B cell (primary cell): ENCODE results near the gene MZF1. TPM values are rescaled to one million over a fixed set of nuclear protein-coding genes. Genes with fewer than 3 reads are reported as not detected.

ENCODE experiments used
- ATAC-seq: fragments of 200-7000 bp; cut with Tn5 transposase; one replicate; pipeline ENCODE4 v1.10.0; 2021; ENCODE audit warnings: low read depth, mild to moderate bottlenecking, moderate number of reproducible peaks, moderate library complexity
- CTCF ChIA-PET: fragments of 350-600 bp; sonication (Branson Sonifier 250); formaldehyde crosslinking; loops from one replicate; lab custom pipeline; 2021; ENCODE audit warnings: antibody characterized with exemption, inconsistent platforms; lab: Charles Lee
- POLR2A ChIA-PET: fragments of 350-600 bp; sonication (Branson Sonifier 250); formaldehyde crosslinking; loops from one replicate; lab custom pipeline; 2021; ENCODE audit warnings: antibody characterized with exemption; lab: Charles Lee
- DNase-seq: peaks from one replicate; pipeline ENCODE4 v3.0.0; 2013
- H2AFZ ChIP-seq: 2 replicates; pipeline ENCODE4 v1.6.1; 2012; ENCODE audit warnings: mild to moderate bottlenecking, low read depth, low read length; ENCODE audit not compliant: insufficient read depth, poor library complexity, severe bottlenecking
- H3K27ac ChIP-seq, 2 donors: 1 replicate in 1 of 2; 2 replicates in 1 of 2; pipeline ENCODE4 v1.5.1; 2012 to 2013; ENCODE audit warnings: low read length in 2 of 2, mild to moderate bottlenecking in 2 of 2, moderate library complexity in 1 of 2
- H3K27me3 ChIP-seq, 4 experiments: fragments of 200-600 bp in 1 of 4; sonication (generic) in 1 of 4; replicated peaks in 1 of 4; 1 replicate in 2 of 4; 2 replicates in 2 of 4; pipeline versions ENCODE4 v1.6.1 to v1.7.0; 2013 to 2016; ENCODE audit warnings: low read length in 3 of 4, mild to moderate bottlenecking in 2 of 4, mixed read lengths in 1 of 4, moderate library complexity in 1 of 4; ENCODE audit not compliant: insufficient read depth in 4 of 4, control insufficient read depth in 3 of 4; ENCODE audit errors: control extremely low read depth in 1 of 4
- H3K36me3 ChIP-seq, 2 experiments: replicated peaks in 1 of 2; 1 replicate in 1 of 2; 2 replicates in 1 of 2; pipeline versions ENCODE4 v1.6.1 to v1.7.1; 2013; ENCODE audit warnings: low read length in 1 of 2; ENCODE audit not compliant: insufficient read depth in 2 of 2, control insufficient read depth in 1 of 2; ENCODE audit errors: control extremely low read depth in 1 of 2, extremely low read depth in 1 of 2
- H3K4me1 ChIP-seq, 2 donors: fragments of 200-600 bp in 1 of 2; sonication (generic) in 1 of 2; 1 replicate in 1 of 2; 2 replicates in 1 of 2; pipeline versions ENCODE4 v1.5.1 to v1.6.1; 2013 to 2017; ENCODE audit warnings: low read length in 2 of 2; ENCODE audit not compliant: control insufficient read depth in 2 of 2, insufficient read depth in 2 of 2
- H3K4me2 ChIP-seq: replicated peaks from 2 replicates; pipeline ENCODE3; 2012; ENCODE audit warnings: mild to moderate bottlenecking, low read depth, low read length; ENCODE audit not compliant: poor library complexity, severe bottlenecking
- H3K4me3 ChIP-seq, 5 experiments: fragments of 200-600 bp in 1 of 5; sonication (generic) in 1 of 5; 1 replicate in 3 of 5; 2 replicates in 2 of 5; pipeline versions ENCODE4 v1.5.1 to v1.7.0; 2011 to 2016; ENCODE audit warnings: low read length in 4 of 5, mild to moderate bottlenecking in 4 of 5, low read depth in 2 of 5, control low read depth in 1 of 5, moderate library complexity in 1 of 5; ENCODE audit not compliant: insufficient read depth in 1 of 5; ENCODE audit errors: control extremely low read depth in 1 of 5, extremely low read depth in 1 of 5
- H3K79me2 ChIP-seq: fragments of 200-600 bp; sonication (generic); one replicate; pipeline ENCODE4 v1.6.0; 2016; ENCODE audit warnings: low read length; ENCODE audit not compliant: control insufficient read depth, insufficient read depth
- H3K9ac ChIP-seq: fragments of 200-600 bp; sonication (generic); 2 replicates; pipeline ENCODE4 v1.6.1; 2017; ENCODE audit warnings: mild to moderate bottlenecking, low read length, moderate library complexity
- H3K9me3 ChIP-seq, 3 donors: one replicate each; pipeline versions ENCODE4 v1.6.1 to v1.7.1; 2013; ENCODE audit warnings: low read length in 2 of 3; ENCODE audit not compliant: control insufficient read depth in 2 of 3, insufficient read depth in 1 of 3; ENCODE audit errors: control extremely low read depth in 1 of 3
- H4K20me1 ChIP-seq: 2 replicates; pipeline ENCODE4 v1.6.0; 2012; ENCODE audit warnings: mild to moderate bottlenecking, low read length; ENCODE audit not compliant: insufficient read depth, control insufficient read depth, poor library complexity, severe bottlenecking
- H3K27ac Mint-ChIP-seq: one replicate; pipeline ENCODE4 v1.8.0; 2021; ENCODE audit warnings: mixed read lengths
- H3K27me3 Mint-ChIP-seq: one replicate; pipeline ENCODE4 v1.8.0; 2021; ENCODE audit warnings: mixed read lengths
- H3K4me1 Mint-ChIP-seq: one replicate; pipeline ENCODE4 v1.8.0; 2021; ENCODE audit warnings: mixed read lengths
- H3K4me3 Mint-ChIP-seq: one replicate; pipeline ENCODE4 v1.8.0; 2021; ENCODE audit warnings: mixed read lengths
- H3K9me3 Mint-ChIP-seq: one replicate; pipeline ENCODE4 v1.8.0; 2022; ENCODE audit warnings: mixed read lengths; ENCODE audit not compliant: insufficient read depth
- EZH2 ChIP-seq: IDR thresholded peaks from 2 replicates; pipeline ENCODE4 v1.6.1; 2012; ENCODE audit warnings: borderline replicate concordance, low read depth, mild to moderate bottlenecking, moderate library complexity, low read length; ENCODE audit not compliant: insufficient read depth, poor library complexity, severe bottlenecking
- WGBS: methylation state at CpG from one replicate; pipeline ENCODE4 v1.1.5; 2013; ENCODE audit warnings: missing lambda C conversion rate; ENCODE audit not compliant: insufficient coverage; 5-methylcytosine and 5-hydroxymethylcytosine counted together
- intact Hi-C: fragments of 100-400 bp; cut with micrococcal nuclease; formaldehyde crosslinking; loops from one replicate; pipeline ENCODE4 v1.10.0; 2022
- polyA plus RNA-seq: library from polyadenylated mRNA; depleted of rRNA; stranded (reverse); fragments of >200 nt; gene quantifications from 2 replicates; pipeline ENCODE4 v1.2.3, GENCODE V29; 2012
- total RNA-seq, 2 donors: library from RNA; stranded (reverse); fragments of 120-200 nt in 1 of 2; gene quantifications; 1 replicate in 1 of 2; 2 replicates in 1 of 2; pipeline versions ENCODE4 v1.2.3 to v1.2.4, GENCODE V29; 2013 to 2022
- TF ChIP-seq, protein P1 (sequence below): fragments of 200-600 bp; IDR thresholded peaks from one replicate; pipeline ENCODE4 v1.8.0; 2022; ENCODE audit warnings: antibody characterized with exemption, mild to moderate bottlenecking

The MZF1 gene
- total and polyA plus RNA-seq, 2 donors (not counting 1 experiment from before 2014, with no cell fraction given) = 79.4 to 95.8 TPM

- Histone ChIP-seq H3K27ac (no peak overlapping the region), H3K9ac (no peak overlapping the region), H3K9me3 (peaks cover 0 to 7% (median 0%) of the 10 kb centered on the region in 3 donors), H3K4me1 (peaks cover 0 to 6% of the 10 kb centered on the region in 2 donors), H3K79me2 (peaks cover 5% of the 10 kb centered on the region), H4K20me1 (no peaks in the 10 kb centered on the region), H3K27me3 (no peaks in the 10 kb centered on the region), H3K4me3 (no peak overlapping the region), H3K4me2 (no peak overlapping the region), H2AFZ (no peak overlapping the region), H3K36me3 (peaks cover 0 to 13% of the 10 kb centered on the region in 2 experiments)
- WGBS = 100% methylated on average over 1 of the region's 6 CpGs
- no peak for TF ChIP-seq EZH2
- TF ChIP-seq, protein P1, sequence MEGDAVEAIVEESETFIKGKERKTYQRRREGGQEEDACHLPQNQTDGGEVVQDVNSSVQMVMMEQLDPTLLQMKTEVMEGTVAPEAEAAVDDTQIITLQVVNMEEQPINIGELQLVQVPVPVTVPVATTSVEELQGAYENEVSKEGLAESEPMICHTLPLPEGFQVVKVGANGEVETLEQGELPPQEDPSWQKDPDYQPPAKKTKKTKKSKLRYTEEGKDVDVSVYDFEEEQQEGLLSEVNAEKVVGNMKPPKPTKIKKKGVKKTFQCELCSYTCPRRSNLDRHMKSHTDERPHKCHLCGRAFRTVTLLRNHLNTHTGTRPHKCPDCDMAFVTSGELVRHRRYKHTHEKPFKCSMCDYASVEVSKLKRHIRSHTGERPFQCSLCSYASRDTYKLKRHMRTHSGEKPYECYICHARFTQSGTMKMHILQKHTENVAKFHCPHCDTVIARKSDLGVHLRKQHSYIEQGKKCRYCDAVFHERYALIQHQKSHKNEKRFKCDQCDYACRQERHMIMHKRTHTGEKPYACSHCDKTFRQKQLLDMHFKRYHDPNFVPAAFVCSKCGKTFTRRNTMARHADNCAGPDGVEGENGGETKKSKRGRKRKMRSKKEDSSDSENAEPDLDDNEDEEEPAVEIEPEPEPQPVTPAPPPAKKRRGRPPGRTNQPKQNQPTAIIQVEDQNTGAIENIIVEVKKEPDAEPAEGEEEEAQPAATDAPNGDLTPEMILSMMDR = no peak
- H3K27ac Mint-ChIP-seq = no peak overlapping the region
- POLR2A ChIA-PET = no interaction called here
- ATAC-seq (no peak), DNase-seq (no peak)
- CTCF ChIA-PET = interaction anchor here (0.6 kb wide), 1 partner anchor 65 kb away, joined by 3 read pairs; the partner anchor contains the start of gene ZBTB45
- H3K4me3 Mint-ChIP-seq = no peak overlapping the region
- peaks cover 7% of the 10 kb centered on the region for H3K4me1 Mint-ChIP-seq
- intact Hi-C loops = no loop called here
- no peaks in the 10 kb centered on the region for H3K9me3 Mint-ChIP-seq
- H3K27me3 Mint-ChIP-seq = no peaks in the 10 kb centered on the region
These were observed 12.5 kb upstream of the MZF1 start for GRCh38 chr19:58585442-58586132.
